Stimulated activated CD8-positive, alpha-beta memory T cell treated with anti-CD3 and anti-CD28 coated beads, Interleukin-4, amount 100 ng/mL, for 24 hours (primary cell): ENCODE results near the gene AJAP1.

Experiments used
- DNase-seq: peaks from one replicate; pipeline ENCODE4 v3.0.0-alpha.2; 2020; ENCODE audit warnings: low read depth

The AJAP1 gene

GRCh38 chr1:4772294-4773010, 118.0 kb downstream of the AJAP1 start:
- no peak for DNase-seq

DNA sequence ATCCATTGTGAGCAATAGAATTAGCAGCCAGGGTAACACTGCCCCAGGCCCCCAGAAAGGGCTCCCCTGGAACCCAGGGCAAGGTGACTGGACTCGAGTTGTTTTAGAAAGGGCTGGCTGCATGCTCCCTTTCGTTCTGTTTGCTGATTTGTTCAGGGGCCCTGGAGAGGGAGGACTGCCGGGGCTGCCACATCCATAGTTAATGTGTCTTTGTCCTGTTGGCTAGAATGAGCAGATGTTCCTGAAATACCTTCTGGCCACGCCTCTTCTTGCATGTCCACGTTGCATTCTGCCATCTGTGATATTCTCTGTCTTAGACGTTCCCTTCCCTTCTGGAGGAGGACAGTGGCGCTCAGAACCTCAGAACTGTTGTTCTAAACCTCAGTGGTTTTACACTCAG, 118.8 kb downstream of the AJAP1 start:
- no peak for DNase-seq

DNA sequence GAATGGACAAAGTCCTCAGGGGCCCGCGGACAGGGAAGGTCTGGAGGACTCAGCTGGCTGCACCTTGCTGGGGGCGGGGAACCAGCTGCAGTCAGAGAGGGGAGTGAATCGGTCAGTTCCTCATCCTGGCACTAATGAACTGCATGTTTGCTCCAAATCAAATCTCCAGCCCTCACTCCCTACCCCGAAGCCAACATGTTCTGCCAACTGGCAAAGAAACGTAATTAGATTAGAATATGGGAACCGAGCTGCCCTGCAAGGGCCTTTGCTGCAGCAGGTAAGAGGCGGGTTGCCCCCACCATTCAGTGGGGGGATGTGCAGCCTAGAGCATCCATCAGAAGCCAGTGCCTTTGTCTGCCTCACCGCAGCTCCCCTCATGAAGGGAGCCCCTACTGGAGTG, 121.1 kb downstream of the AJAP1 start:
- DNase-seq, result no peak

- DNase-seq, result no peak
Observed at GRCh38 chr1:4778056-4778455, 123.6 kb downstream of the AJAP1 start.

DNA sequence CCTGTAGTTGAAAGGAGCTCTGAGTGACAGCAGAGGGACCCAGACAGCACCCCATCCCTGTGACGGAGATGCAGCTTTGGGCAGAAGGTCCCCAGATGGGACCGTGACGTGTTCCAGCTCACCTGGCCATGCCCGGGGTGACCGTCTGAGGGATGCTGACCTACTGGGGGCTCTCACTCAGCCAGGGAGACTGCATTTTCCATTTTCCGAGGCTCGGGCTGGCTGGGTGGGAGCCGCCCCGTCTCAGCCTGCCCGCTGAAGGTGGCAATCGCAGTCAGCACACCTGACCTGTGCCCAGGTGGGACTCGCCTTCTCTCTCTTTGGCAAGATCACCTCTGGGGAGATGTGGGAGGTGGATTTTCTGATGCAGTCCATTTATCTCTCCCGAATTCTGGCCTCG, 127.2 kb downstream of the AJAP1 start:
- no peak for DNase-seq

DNA sequence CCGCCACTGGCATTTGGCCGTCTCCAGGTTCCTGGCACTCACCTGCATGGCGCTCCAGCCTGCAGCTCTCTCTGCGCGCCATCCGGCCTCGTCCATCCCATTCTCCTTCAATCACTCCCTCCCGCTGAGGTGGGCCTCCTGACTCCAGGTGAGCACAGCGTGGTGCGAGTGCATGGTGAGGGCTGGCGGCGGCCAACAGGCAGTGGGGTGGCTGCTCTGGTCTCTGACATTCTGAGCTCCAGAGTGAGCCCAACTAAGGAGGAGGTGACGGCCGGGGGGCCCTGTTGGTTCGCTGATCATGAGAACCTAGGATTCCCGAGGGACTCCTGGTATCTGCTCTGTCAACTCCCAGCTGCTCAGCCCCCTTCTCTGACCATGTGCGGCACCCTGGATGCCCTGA, 130.4 kb downstream of the AJAP1 start:
- DNase-seq, result no peak

- no peak for DNase-seq
Observed at GRCh38 chr1:4786055-4786454, 131.6 kb downstream of the AJAP1 start.

DNA sequence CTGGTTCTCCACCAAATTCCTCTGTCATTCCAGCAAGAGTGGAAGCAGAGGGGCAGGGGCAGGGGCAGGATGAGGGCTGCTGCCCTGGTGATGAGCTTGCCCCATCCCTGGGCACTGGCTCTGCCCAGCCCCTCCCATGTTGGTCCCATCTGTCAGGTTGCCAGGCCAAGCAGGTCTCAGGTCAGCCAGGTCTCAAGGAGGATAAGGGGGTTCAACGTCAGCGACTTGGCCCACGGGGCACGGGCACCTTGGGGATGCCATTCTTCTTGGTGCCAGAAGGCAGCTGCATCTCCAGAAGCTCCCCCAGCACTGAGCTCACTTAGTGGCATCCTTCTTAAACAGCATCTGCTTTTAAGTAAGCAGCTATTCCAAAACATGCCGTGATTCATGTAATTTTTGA, 133.1 kb downstream of the AJAP1 start:
- no peak for DNase-seq

DNA sequence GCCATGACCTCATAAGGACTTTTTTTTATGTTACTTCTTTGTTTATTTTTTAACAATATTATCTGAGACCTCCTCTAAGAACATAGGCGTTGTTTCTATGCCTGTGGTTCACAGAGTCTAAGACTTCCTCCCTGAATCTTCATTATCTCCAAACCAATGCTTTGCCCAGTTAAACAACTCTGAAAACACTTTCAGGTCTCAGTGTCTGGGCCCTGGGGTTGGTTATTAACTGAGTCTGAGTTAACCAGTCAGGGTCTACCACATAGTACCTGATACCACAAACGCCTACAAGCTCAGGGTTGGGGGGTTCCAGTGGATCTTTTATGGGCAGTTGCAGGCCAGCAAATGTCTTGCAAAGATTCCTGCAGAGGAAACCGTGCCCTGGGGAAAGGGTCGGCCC, 138.2 kb downstream of the AJAP1 start:
- no peak for DNase-seq

GRCh38 chr1:4794020-4794780, 139.8 kb downstream of the AJAP1 start:
- no peak for DNase-seq

DNA sequence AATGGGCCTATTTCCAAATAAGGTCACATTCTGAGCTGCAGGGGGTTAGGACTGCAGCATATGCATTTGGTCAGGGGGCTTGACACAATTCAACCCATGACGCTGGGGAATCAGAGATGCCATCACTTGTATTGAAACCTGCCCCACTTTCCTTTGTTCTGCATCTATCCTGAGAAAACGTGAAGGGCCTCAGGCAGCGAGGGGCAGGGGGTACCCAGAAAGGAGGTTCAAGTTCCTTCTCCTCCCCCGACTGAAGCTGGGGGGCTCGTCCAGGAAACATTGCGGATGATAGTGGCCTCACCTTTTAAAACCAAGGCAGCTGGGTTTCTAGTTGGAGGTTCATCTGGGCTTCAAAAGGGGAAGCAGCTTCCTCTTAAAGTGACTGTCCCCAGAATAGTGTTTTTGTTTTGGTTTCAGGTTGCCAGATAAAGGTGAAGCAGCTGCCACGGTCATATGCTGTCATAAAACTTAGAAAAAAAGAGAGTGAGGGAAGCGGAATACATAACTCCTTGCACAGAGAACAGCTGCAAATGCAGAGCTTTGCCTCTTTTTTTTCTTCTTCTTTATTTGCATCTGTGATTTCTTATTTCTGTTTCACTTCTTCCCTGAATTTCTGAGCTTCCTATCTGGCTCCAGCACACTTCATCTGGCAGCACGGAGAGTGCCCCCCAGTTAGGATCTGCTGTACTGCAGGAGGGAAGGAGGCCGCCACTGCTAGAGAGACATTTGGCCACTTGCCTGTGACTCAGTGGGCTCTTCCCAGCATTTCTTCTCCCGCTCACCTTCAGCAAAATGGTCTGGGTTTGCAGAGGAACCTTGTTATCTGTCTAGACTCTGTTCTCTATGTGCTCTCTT, 142.0 kb downstream of the AJAP1 start:
- DNase-seq, result no peak

DNA sequence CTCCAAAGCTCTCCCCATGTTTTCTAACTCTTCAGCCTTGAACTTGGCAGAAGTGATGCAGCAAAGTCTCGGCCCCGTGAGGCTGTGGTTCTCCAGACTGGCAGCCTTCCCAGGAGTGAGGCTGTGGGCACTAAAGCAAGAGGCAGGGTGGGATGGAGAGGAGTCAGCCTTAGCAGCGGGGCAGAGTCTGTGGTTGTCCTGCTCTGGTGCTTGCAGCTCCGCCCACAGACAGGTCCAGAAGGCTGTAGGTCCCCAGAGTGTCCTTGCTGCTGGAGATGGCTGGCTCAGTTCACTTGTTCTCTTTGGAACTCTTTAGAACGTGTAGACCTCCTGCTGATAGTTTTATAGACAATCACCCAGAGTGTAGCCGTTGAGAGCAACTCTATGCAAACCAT, 142.6 kb downstream of the AJAP1 start:
- no peak for DNase-seq

DNA sequence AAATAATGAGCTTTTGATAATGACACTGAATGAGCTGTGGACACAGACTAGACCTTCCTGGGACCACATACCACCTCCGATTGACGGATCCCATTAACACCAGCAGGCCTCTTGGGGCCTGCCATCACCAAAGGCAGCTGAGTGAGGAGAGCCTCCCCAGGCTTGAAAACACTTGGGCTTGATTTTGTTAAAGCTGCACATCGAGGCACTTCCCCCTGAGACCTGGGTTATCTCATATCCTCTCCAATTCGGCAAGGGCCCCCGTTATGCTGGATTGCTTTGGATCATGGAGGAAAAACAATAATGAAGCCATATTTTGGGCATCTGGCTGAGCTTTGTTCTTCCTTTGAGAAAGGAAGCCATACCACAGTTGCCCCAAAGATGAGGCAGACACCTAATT, 143.0 kb downstream of the AJAP1 start:
- DNase-seq, result no peak

DNA sequence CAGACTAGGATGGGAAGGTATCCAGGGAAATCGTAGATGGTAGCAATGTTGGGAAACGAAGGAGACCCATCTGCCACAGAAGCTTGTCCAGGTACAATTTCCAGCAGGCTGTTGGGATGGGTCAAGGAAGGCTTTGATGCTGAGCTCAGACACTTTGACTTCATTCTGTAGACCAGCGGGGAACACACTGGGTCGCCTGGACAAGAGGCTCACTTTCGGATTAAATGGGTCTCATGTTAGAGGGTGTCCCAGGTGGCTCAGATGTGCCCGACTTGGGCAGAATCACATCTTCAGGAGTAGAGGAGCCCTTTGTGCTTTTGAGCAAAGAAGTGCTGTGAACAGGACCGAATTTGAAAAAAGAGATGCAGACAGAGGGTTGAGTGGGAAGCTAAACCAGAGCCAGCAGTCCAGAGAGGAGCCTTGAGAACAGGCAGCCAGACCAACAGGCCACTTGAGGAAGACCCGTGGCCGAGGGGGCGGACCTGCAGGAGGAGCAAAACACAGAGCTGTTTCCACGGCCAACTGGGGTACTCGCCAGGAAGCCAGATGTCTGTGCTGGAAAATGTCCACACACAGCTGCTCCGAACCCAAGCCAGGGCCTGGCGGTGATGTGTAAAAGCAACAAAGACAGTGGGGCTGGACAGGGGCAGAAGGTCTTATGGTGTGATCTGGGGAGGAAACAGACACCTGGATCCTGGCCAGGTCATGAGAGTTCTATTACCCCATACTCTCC, 146.9 kb downstream of the AJAP1 start:
- no peak for DNase-seq

- DNase-seq, result no peak
Observed at GRCh38 chr1:4802024-4802423, 147.6 kb downstream of the AJAP1 start.

DNA sequence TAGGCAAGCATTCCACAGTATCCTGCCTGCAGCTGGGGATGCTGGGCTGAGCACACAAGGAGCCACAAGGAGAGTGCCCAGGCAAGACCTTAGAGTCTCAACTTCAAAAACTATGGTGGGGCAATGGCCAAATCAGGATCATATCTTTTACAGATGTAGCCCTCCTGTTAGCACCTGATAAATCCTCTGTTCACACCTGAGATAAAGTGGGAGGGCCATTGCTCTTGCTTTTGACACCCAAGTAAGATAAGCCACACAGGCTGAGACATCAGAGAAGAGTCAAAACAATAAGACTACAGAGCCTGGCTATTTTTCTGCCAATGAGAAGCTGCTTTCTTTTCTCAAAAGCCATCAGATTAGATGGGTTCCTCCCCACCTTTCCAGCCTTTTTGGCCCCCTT, 148.9 kb downstream of the AJAP1 start:
- DNase-seq, result no peak

GRCh38 chr1:4805987-4806386, 151.6 kb downstream of the AJAP1 start:
- DNase-seq, result no peak

GRCh38 chr1:4820543-4820942, 166.1 kb downstream of the AJAP1 start:
- DNase-seq, result no peak

GRCh38 chr1:4825800-4826450, 171.5 kb downstream of the AJAP1 start:
- DNase-seq, result no peak

GRCh38 chr1:4830707-4831106, 176.3 kb downstream of the AJAP1 start:
- no peak for DNase-seq

- DNase-seq, result no peak
Observed at GRCh38 chr1:4836574-4836973, 182.2 kb downstream of the AJAP1 start.
